HG03280 (cell line): Measurements from ENCODE around the gene LPXN.
A peak's percentile ranks its signal among the peaks of the same experiment; 100 is the strongest.
"Not testable (repeated sequence)": the region's sequence is repeated elsewhere in the genome, so short reads cannot be mapped to it uniquely, and the experiment has no call there.

Experiments used
- ATAC-seq: cut with Tn5 transposase; IDR thresholded peaks from one replicate; pipeline ENCODE4 v1.9.1; 2021; ENCODE audit warnings: mild to moderate bottlenecking, moderate library complexity; ENCODE audit not compliant: unreplicated experiment

LPXN gene

DNA sequence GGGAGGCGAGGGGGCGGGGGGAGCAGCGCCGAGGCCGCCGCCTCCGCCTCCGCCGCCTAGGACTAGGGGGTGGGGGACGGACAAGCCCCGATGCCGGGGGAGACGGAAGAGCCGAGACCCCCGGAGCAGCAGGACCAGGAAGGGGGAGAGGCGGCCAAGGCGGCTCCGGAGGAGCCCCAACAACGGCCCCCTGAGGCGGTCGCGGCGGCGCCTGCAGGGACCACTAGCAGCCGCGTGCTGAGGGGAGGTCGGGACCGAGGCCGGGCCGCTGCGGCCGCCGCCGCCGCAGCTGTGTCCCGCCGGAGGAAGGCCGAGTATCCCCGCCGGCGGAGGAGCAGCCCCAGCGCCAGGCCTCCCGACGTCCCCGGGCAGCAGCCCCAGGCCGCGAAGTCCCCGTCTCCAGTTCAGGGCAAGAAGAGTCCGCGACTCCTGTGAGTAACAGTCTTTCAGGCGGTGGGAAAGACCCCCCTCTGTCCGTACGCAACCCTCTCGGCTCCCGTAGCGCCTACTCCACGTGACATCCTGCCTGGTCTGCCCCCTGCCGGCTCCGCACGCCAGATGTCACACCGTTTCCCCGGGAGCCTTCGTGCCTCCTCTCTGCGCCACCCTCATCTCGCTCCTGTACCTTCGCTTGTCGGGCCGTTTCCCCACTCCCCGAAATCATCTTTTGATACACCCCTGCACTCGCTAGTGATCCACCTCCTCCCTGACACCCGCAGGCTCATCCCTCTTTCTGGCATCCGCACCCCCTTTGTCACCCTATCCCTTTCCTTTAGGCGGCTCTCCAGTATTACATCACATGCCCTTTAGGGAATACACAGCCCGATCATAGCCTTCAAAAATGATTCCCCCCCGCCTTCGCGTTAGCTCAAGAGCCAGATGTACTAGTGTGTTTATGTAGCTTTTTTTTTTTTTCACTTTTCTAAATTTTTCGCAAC lies 3.8 kb upstream of the LPXN start:
- ATAC-seq = peak; percentile 41

DNA sequence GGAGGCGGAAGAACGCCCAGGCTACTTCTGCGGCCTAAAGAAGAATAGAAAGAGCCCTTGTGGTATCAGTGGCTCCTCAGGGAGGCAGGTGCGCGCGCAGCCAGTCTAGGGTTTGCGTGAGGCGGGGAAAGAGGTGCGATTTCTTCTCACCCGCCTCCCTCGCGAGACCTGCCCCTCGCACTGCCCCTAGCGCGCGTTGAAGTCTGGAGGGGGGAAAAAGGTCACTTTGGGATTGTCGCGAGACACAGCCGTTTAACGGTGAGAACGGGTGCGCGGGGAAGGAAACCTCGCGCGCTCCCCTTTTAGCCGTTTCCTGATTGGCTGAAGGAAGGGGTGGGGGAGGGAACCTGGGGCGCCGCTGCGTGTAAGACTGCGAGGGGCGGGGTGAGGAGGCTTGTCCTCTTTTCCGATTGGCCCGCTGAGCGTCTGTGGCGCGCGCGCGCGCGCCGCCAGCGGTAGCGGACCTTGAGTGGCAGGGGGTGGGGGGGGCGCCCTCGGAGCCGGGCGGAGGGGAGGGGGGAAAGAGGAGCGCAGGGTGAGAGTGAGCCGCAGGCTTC lies 3.1 kb upstream of the LPXN start, which contains the start of gene ZFP91:
Gene ZFP91 (plus strand): TSS at position 429 of the 557 bp plus-strand sequence. CDS start 219 bp downstream, outside the sequence.
- peak; percentile 43 for ATAC-seq

DNA sequence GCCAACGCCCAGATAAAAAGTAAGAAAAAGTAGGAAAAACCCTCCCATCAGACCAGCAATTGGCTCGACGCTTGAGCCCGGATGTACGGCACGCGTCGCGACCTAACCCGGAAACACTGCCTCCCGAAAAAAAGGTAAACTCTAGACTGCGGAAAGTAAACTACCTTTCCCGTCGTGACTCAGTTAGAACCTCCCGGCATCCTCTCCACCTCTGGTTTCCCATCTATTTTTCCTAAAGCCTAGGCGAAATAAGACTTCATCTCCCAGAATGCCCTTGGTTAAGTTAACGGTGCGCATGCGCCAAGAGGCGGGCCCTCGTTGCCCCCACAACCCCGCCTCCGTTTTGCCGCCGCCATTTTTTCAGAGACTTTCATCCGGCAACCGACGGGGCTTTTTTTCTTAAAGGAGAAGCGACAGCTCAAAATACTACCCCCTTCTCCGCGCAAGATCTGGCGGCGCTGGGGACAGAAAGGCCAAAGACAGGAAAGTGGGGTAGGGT lies 2.5 kb upstream of the LPXN start:
- ATAC-seq = no peak

DNA sequence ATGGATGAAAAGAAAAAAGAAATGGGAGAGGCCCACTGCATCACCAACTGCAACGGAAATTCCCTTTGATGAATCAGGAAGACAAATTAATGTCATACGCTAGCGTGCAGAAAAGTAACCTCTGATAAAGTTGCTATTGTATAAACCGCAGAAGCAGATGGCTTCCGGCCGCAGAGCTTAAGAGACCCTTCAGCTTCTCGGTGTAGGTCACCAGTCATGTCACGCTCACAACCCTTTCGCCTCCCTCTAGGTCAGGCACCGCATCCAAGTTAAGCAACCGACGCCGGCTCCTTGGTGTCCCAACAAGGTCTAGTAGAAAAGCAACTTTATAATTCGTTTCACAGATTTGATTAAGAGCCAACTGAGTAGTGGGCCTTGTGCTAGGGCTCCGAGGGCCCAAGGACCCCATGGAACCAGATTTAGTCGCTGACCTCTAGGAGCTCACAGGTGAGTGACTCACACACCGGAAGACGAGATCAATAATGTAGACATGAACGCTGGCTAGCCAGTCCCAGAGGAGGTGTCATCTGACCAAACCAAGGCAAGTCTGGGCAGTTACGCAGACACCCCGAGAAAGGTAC lies 2.0 kb upstream of the LPXN start:
- ATAC-seq = peak; percentile 50

DNA sequence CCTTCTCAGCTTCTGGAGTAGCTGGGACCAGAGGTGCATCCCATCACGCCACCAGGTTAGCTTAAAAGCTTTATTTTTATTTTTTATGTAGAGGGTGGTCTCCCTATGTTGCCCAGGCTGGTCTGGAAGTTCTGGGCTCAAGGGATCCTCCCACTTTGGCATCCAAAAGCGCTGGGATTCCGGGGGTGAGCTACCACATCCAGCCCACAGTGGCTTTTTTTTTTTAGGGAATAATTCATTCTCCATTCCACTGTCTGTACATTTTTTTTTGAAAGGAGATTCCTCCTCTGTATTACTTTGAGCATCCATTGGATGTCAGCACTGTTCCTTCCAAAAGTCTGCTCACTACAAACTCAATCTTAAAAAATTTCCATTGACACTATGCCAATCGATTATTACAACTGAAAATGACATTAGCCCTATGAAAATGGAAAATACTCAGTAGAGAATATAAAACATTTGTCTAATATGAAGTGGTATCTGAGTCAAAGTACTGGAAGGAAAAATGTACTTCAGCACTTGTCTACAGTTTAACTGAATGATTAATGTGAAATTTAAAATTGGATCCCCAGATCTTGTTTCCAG lies 1.3 kb upstream of the LPXN start:
- no peak for ATAC-seq

DNA sequence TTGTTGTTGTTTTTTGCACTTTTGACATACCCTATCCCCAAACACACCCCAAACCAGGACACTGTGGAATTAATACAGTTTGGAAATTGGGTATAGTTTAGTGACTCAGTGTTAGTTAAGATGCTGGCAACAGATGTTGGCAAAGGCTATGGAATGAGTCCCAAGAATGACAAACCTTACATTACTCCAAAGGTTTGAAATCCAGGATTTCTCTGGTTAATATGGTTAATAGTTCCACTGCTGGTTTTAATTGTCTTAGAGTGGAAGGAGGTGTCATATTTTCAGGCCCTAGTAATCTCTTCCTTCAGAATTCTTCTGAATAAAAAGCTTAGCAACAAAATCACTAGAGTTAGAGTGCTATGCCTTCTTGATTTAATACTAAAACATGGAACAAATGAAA lies 775 bp downstream of the LPXN start:
- ATAC-seq = no peak

DNA sequence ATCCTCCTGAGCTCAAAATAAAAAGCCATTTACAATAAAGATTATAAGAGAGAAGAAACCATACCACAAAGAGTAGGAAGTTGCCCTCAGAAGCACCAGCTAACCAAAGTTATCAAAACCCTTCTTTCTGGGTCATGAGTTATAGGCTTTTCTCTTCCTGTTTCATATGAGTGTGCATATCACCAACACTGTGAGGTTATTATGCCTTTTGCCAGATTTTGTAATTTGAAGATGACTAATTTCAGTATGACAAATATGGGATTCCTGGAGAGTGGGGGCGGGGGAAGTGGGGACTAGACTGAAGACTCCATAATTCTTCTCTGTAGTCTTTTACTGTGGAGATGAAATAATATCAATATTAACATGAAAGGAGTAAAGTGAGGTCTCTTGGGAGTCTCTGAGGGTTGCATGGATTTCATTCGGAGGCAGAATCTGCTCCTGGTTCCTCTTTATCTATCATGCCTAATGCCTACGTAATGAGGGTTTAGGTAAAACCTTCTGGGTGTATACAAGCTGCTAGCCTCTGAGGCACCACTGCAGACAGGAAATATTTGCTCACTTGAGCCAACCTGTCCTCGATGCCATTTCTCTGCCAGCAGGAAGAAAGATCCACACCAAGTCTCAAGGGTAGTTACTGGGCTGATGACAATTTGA lies 2.1 kb downstream of the LPXN start:
- peak; percentile 15 for ATAC-seq

DNA sequence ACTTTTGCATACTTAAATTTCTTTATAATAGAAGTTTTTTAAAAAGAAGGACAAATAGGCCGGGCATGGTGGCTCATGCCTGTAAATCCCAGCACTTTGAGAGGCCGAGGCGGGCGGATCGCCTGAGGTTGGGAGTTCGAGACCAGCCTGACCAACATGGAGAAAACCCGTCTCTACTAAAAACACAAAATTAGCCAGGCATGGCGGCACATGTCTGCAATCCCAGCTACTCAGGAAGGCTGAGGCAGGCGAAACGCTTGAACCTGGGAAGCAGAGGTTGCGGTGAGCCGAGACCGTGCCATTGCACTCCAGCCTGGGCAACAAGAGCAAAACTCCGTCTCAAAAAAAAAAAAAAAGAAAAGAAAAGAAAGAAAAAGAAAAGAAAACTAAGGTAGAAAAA lies 2.8 kb downstream of the LPXN start:
- ATAC-seq = not testable (repeated sequence)

DNA sequence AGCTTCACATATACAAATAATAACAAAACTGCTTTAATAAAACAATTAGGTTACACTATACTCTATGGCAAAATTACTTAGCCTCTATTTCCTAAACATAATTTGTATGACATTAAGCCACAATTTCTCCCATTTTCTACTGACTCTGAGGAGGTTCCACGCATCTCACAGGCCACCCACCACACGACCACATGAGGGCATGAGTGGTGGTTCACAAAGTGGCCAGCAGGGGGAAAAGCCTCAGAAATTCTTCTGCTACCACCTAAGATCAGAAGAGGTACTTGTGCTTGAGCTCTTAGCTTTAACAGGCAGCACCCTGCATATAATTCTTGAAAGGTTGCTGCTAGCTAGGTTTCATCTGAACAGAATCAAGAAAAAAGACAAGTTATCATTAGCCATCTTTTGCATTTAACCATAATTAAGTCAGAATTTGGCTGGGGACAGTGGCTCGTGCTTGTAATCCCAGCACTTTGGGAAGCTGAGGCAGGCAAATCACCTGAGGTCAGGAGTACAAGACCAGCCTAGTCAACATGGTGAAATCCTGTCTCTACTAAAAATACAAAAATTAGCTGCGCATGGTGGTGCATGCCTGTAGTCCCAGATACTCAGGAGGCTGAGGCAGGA lies 7.7 kb downstream of the LPXN start:
- ATAC-seq = peak; percentile 91

DNA sequence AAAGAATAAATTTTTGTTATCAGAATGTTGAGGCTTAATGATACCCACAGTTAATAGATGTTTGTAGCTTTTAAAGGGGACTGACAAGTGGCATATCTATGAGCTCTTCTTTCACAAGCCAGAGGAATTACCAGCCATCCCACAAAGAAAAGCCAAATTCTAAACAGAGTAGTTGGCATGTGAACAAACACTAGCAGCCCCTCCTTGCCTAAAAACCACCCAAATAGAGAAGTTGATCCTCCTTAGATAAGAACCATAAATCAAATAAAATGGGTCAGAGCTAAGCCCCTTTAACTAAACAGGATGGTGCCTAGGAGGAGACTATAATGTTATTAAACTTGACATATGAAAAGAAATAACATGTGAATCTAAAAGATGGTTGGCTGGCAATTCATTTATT lies 11.4 kb downstream of the LPXN start:
- ATAC-seq = no peak

DNA sequence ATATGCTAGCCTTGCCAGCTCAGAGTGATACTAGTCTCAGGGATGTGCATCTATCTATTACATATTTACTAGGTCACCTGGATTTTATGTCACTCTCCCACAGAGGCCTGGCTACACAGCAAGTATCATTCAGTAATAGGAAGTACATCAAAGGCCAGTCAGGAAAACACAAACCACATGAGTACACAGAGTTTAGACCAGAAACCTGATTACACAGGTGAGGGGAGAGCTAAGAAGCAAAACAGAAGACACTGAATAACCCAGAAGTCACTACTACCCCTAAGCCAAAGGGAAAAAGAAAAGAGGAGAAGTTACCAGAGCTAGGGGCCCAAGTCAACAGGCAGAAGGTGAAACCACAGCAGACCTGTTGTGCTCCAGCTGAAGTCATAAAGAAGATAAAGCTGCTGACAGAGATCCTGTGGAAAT lies 13.3 kb downstream of the LPXN start:
- no peak for ATAC-seq

DNA sequence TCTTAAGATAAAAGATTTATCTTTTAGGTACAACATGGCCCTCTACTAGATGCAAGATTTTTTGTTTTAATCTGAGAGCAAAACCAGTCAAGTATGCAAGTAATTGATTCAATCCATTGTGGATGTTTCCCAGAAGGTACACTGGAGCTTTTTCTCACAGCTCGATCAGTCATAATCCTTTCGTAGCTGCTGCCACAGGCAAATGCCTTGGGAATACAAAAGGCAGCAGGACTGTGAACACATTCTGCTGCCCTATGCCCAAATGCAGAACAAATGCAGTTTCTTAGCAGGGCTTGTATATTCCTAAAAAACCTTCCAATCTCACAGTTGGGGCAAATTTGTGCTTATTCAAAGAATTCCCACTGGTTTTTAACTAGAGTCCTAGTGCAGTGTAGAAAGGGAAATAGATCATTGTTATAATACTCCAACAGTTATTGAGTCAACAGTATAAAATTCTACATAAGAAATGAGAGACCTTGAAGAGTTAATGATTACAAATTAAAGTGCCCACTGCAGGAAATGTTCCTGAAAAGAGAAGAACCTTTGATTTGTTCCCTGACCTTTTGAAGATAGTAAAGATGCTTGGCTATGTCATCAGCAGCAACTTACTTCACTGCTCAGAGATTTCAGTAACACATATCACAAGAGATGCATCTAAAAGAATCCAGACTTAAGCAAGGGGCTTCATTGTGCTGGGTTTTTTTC lies 14.1 kb downstream of the LPXN start:
- ATAC-seq = no peak

DNA sequence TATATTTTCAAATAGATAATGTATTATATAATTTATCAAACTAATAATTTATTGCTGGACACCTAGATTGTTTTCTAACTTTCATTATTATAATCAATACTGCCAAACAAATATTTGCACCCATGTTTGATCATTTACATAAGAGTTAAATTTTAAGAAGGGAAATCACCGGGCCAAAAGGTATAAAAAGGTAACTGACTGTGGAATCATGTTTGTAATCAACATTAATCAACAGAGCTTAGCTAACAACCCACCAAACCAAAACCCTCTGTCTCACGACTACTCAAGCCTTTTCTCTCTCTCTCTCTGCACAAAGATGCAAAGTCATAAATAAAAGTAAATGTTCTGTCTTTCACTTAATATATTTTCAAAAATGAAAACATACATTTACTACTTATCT lies 14.8 kb downstream of the LPXN start:
- no peak for ATAC-seq

DNA sequence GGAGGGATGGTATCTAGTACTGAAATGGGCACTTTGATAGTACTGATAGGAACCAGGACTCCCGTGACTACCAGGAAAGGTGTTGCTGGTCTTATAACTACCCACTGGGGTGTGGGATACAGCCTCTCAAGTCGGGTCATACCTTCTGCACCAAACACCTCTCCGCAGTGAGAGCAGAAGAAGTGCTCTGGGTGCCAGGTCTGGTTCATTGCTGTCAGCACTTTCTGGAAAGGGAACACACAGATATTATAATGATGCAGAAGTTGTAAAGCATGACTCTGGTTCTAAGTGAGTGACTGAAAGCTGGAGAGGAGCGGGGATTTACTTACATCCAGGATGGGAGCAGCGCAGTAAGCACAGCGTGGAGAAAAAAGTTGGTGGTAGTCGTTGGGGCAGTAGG lies 26.0 kb downstream of the LPXN start:
- no peak for ATAC-seq

DNA sequence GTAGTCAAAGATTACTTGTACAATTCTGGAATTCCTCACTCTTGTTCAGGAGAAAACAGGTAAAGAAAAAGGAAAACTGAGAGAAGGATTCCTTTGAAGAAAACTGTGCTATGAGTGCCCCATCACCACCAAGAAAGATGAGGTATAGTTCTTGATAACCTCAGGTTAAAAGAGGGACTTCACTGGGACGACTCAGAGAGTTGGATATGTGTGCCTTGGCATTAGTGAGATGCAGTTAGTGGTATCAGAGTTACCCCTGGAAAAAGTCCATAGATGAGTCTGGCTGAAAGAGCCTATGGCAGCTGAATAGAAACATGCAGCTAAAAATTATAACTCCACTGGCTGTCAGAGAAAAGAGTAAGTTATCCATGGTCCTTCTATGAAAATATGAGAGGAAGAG lies 28.8 kb downstream of the LPXN start:
- no peak for ATAC-seq

DNA sequence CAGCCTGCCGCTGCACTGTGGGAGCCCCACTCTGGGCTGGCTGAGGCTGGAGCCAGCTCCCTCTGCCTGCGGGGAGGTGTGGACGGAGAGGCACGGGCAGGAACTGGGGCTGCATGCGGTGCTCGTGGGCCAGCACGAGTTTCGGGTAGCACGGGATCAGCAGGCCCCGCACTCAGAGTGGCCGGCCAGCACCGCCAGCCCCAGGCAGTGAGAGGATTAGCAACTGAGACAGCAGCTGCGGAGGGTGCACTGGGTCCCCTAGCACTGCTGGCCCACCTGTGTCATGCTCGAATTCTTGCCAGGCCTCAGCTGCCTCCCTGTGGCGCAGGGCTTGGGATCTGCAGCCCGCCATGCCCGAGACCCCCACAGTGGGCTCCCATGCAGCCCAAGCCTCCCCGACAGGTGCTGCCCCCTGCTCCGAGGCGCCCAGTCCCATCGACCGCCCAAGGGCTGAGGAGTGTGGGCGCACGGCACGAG lies 43.8 kb downstream of the LPXN start:
- no peak for ATAC-seq

DNA sequence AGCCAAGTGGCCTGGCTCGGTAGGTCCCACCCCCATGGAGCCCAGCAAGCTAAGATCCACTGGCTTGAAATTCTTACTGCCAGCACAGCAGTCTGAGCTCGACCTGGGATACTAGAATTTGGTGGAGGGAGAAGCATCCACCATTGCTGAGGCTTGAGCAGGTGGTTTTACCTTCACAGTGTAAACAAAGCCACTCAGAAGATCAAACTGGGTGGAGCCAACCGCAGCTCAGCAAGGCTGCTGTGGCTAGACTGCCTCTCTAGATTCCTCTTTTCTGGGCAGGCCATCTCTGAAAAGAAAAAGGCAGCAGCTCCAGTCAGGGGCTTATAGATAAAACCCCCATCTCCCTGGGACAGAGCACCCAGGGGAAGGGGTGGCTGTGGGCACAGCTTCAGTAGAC lies 45.4 kb downstream of the LPXN start:
- ATAC-seq = no peak

DNA sequence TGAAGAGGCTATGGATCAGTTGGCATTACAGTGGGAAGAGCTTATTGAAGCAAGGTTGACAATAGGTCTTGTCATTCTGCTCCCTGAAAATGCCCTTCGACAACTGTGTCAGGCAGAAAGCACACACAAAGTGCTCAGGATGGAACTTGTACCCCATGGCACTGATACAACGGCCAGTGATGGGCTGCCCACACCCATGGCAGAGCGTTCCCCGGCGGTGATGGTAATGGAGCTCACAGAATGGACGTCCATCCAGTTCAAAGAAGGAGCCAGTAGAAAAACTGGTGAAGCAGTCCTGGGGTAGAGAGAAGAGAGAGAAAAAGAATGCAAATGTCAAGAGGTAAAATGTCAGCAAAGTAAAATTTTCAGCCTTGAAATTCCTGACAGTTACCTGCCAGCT lies 48.2 kb downstream of the LPXN start:
- no peak for ATAC-seq

DNA sequence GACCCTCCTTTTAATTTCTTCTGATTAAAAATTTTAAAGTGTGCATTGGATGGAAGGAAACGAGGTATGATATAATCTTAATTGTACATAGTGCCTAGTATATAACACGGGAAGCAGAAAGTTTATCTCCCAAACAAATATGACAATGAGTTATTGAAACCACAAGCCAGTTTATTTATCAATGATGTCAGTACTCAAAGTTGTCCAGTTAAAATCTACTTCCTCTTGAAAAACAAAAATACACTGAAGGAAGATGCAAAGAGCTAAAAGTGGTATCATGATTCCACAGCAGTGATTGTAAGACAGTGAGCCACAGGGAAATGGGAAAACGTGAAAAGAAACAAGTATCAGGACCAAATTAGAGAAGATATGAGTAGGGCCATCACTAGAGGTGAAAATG lies 48.9 kb downstream of the LPXN start:
- no peak for ATAC-seq
